ENCODE data around the gene RFX1. TPM values are rescaled to one million over a fixed set of nuclear protein-coding genes. Genes with fewer than 3 reads are reported as not detected.
A peak's percentile ranks its signal among the peaks of the same experiment; 100 is the strongest.
"Not testable (repeated sequence)": the region's sequence is repeated elsewhere in the genome, so short reads cannot be mapped to it uniquely, and the experiment has no call there.

The RFX1 gene
- polyA plus RNA-seq (2012; ENCODE audit: insufficient read depth, insufficient read length) = 7.7 TPM

DNA sequence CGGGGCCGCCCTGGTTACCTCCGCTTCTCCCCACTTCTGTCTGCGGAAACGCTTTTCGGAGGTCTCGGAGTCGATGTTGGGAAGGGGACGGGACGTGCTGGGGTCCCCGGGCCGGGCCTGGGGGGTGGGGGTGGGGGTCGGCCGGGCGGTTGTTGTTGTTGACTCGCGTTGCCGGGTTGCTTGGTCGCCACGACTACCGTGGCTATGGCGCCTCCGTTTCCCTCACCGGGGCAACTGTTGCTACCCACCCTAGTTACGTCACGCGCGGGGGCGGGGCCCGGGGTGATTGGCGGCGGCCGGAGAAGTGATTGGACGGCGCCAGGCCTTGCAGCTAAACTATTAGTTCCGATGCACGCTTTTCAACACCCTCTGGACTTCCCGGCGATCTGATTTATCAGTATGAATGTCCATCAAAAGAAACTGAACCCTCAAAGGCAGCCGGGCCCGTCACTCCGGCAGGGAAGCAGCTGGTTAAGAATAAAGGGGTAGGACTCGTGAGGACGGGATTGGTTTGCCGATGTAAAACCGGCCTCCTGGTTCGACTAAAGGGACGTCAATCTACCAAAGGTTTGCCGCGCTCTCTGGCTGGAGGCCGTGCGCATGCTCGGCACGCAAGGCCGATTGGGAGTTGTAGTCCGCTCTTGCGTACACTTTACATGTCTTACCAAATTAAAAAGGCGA, at the start of gene RFX1:
Gene RFX1 (minus strand): TSS at position 236 of the 681 bp plus-strand sequence. CDS start 12,477 bp downstream, outside the sequence.
- peak; percentile 100 for DNase-seq (ENCODE audit: low read depth, low spot score)
- H3K4me3 ChIP-seq (ENCODE audit: low read length) = peak within 1 kb of the TSS; percentile 77

DNA sequence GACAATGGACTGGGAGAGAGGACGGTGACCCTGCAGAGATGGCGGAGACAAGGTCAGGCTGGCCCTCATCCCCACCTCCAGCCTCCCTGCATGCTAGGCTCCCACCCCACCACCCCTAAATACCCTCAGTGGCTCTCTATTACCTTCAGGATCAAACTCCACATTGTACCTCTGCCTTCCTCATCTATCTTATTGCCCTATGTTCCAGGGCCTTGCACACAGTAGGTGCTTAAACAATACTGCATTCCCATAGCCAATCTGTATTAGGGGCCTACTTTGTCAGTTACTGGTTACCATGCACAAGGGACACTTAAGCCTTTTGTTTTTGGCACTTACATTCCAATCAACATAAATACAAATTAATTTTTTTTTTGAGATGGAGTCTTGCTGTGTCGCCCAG, 49.3 kb upstream of the RFX1 start:
- H3K4me3 ChIP-seq (ENCODE audit: low read length) = no peak overlapping the region
- DNase-seq (ENCODE audit: low read depth, low spot score) = no peak

DNA sequence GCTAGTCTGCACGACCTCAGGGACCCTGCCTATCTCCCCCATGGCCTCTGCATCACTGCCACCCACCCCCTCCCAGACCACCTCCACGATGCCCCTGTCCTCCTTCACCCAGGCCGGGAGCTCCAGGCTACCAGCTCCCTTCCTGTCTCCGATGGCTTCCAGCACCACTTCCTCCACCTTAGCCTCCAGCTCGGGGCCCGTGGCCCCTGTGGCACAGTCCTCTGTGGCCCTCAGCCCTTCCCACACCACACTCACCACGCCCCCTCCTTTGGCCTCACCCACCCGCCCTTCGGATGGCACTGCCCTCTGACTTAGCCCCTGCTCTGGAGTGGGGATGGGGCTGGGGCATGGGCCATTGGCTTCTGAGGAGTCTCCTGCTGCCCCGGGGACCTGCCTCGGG, 48.6 kb upstream of the RFX1 start:
- DNase-seq (ENCODE audit: low read depth, low spot score) = no peak
- no peak overlapping the region for H3K4me3 ChIP-seq (ENCODE audit: low read length)

DNA sequence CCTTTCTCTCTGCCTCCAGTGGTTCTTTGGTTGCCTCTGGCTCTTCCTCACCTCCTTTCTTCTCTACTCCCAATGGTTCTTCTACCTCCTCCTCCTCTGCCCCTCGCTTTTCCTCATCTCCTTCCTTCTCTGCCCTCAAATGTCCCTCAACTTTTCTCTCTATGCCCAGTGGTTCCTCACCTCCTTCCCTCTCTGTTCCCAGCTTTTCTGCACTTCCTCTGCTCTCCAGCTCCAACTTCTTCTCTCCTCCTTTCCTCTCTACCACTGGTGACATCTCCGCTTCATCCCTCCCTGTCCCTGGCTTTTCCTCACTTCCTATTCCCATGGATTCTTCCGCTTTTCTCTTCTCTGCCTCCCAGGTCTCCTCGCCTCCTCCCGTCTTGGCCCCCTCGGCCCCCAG, 48.0 kb upstream of the RFX1 start:
- DNase-seq (ENCODE audit: low read depth, low spot score) = no peak
- H3K4me3 ChIP-seq (ENCODE audit: low read length) = no peak overlapping the region

DNA sequence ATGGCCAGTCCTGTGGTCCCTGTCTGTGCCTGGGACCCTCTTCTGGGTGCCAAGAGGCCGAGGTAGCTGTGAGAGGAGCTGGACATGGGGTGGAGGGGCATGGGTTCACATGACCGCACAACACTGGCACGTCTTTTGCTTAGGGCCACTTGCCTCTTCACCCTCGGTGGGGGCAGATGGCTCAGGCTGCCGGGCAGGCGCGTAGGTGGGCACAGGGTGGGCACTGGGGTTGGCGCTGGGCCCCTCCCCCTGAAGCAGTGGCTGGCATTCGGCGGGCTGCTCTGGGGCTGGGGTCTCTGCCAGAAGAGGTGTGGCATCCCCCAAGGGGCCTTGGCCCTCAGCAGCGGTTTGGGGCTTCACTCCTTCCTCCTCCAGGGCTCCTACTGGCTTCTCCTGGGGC, 47.4 kb upstream of the RFX1 start:
- H3K4me3 ChIP-seq (ENCODE audit: low read length) = no peak overlapping the region
- no peak for DNase-seq (ENCODE audit: low read depth, low spot score)

DNA sequence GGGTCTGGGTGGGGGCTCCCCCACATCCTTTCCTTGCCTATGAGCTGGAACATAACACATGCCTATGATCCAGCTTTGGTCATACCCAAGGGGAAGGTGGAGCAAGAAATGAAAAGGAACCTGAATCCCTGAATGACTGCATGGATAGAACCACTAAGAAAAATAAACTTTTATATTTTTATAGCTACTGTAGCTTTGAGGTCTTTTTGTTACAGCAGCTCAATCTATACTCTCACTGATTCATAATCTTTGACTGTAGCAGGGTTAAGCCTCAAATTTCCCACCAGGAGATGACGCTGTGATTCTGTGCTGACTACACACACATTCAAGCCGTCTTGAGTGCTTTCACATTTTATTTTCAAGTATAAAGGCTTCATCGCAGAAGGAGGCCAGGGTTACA, 46.9 kb upstream of the RFX1 start:
- DNase-seq (ENCODE audit: low read depth, low spot score) = no peak
- H3K4me3 ChIP-seq (ENCODE audit: low read length) = no peak overlapping the region

DNA sequence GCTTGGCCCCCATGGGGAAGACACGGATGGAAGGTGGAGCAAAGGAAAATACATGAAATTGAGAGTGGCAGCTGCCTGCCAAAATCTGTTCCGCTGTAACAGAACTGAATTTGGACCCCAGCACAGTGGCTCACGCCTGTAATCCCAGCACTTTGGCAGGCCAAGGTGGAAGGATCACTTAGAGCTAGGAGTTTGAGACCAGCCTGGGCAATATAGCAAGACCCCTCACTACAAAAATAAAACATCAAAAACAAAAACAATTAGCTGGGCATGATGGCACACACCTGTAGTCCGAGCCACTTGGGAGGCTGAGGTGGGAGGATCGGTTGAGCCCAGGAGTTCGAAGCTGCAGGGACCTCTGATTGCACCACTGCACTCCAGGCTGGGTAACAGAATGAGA, 46.4 kb upstream of the RFX1 start:
- no peak overlapping the region for H3K4me3 ChIP-seq (ENCODE audit: low read length)
- no peak for DNase-seq (ENCODE audit: low read depth, low spot score)

DNA sequence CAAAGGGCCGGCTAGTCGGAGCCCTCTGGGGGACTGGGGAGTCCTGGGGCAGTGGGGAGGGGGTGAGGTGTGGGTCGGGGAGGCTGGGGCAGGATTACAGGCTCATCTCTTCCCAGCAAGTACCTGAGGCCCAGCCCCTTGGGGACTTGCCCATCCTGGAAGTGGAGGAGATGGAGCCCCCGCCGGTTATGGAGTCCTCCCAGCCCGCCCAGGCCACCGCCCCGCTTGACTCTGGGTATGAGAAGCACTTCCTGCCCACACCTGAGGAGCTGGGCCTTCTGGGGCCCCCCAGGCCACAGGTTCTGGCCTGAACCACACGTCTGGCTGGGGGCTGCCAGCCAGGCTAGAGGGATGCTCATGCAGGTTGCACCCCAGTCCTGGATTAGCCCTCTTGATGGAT, 45.9 kb upstream of the RFX1 start:
- DNase-seq (ENCODE audit: low read depth, low spot score) = no peak
- H3K4me3 ChIP-seq (ENCODE audit: low read length) = no peak overlapping the region

DNA sequence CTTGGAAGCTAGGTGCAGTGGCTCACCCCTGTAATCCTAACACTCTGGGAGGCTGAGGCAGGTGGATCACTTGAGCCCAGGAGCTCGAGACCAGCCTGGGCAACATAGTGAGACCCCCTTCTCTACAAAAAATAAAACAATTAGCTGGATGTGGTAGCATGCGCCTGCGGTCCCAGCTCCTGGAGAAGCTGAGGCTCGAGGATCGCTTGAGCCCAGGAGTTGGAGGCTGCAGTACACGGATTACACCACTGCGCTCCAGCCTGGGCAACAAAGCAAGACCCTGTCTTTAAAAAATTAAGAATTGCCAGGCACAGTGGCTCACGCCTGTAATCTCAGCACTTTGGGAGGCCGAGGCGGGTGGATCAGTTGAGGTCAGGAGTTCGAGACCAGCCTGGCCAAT, 44.8 kb upstream of the RFX1 start:
- H3K4me3 ChIP-seq (ENCODE audit: low read length); DNase-seq (ENCODE audit: low read depth, low spot score): not testable (repeated sequence)

DNA sequence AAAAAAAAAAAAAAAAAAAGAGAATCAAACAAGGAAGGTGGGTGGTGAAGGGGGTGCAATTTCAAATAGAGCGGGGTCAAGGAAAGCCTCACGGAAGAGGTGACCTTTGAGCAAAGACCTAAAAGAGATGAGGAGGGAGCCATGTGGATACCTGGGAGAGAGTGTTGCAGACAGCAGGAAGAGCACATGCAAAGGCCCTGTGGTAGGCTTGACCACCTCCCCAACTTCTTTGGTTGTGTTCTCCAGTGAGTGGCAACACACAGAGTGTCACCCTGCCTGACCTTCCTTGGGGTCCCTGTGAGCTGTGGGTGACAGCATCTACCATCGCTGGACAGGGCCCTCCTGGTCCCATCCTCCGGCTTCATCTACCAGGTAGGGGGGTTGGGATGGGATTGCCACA, 44.4 kb upstream of the RFX1 start:
- DNase-seq (ENCODE audit: low read depth, low spot score) = no peak

DNA sequence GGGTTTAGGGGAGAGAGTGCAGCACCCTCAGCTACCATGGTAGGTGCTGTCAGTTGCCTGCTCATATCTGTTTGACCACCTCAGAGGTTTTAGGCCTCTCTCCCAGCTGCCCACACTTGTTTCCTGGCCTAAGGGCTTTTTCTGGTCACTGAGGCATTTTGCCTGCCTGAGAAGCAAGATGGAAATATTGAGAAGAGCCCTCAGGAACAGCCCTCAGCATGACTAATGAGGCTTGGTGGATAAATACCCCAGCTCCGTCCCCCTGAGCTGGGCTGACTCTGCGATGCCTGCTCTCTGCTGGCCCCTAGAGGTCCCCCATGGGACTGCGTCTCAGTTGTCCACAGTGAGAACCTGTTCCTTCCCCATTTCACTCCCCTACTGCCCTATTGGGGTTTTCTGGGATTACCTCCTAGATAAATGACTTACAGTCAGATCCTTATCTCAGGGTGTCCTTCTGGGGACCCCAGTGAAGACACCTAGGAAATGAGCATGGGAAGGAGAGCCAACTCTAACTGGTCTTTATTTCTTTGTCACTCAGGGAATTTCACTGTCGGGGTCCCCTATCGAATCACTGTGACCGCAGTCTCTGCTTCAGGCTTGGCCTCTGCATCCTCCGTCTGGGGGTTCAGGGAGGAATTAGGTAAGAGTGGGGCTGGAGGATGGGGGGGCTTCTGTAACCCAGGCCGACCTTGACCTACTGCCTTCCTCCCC, 42.5 kb upstream of the RFX1 start:
- no peak overlapping the region for H3K4me3 ChIP-seq (ENCODE audit: low read length)
- peak; percentile 35 for DNase-seq (ENCODE audit: low read depth, low spot score)

More for the DNA sequence above, 44.4 kb upstream of the RFX1 start:
- no peak overlapping the region for H3K4me3 ChIP-seq (ENCODE audit: low read length)

DNA sequence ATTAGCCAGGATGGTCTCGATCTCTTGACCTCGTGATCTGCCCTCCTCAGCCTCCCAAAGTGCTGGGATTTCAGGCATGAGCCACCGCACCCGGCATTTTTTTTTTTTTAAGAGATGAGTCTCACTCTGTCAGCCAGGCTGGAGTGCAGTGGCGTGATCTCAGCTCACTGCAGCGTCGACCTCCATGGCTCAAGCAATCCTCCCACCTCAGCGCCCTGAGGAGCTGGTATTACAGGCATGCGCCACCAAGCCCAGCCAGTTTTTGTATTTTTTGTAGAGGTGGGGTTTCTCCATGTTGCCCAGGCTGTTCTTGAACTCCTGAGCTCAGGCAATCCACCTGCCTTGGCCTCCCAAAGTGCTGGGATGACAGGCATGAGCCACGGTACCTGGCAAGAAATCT, 41.7 kb upstream of the RFX1 start:
- H3K4me3 ChIP-seq (ENCODE audit: low read length); DNase-seq (ENCODE audit: low read depth, low spot score): not testable (repeated sequence)

DNA sequence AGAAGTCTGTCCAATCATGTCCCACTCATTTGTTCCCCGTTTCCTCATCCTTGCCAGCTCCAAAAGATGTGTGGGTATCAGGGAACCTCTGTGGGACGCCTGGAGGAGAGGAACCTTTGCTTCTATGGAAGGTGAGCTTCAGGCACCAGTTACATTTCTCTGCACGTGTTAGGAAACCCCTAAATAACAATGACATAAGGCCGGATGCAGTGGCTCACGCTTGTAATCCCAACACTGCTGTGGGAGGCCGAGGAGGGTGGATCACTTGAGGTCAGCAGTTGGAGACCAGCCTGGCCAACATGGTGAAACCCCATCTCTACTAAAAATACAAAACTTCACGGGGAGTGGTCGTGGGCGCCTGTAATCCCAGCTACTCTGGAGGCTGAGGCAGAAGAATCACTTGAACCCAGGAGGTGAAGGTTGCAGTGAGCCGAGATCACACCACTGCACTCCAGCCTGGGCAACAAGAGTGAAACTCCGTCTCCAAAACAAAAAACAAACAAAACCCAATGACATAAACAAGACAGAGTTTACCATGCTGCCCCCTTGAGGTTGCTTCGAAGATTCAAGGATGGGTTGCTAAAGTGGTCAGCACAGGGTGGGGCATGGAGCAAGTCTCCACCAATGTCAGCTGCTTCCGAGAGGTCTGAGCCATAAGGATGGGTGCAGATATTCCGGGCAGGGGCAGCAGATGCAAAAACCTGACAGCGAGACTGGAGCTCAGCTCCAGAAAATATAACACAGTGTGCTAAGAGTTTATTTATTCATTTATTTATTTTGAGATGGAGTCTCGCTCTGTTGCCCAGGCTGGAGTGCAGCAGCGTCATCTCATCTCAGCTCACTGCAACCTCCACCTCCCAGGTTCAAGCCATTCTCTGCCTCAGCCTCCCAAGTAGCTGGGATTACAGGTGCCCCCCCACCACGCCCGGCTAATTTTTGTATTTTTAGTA, 36.8 kb upstream of the RFX1 start:
- peak; percentile 41 for DNase-seq (ENCODE audit: low read depth, low spot score)

DNA sequence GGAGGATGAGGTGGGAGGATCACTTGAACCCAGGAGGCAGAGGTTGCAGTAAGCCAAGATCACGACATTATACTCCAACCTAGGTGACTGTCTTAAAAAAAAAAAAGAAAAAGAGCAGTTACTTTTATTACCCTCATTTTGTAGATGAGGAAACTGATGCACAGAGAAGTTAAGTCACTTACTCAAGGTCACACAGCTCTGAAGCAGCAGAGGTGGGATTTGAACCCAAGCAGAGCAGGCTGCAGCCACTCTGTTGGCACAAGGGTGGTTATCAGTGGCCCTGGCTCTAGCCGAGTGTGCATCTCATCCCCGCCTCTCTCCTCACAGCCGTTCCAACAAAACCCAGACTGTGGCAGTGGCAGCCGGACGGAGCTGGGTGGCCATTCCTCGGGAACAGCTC, 33.1 kb upstream of the RFX1 start:
- no peak overlapping the region for H3K4me3 ChIP-seq (ENCODE audit: low read length)
- no peak for DNase-seq (ENCODE audit: low read depth, low spot score)

More for the DNA sequence above, 36.8 kb upstream of the RFX1 start:
- H3K4me3 ChIP-seq (ENCODE audit: low read length) = not testable (repeated sequence)

DNA sequence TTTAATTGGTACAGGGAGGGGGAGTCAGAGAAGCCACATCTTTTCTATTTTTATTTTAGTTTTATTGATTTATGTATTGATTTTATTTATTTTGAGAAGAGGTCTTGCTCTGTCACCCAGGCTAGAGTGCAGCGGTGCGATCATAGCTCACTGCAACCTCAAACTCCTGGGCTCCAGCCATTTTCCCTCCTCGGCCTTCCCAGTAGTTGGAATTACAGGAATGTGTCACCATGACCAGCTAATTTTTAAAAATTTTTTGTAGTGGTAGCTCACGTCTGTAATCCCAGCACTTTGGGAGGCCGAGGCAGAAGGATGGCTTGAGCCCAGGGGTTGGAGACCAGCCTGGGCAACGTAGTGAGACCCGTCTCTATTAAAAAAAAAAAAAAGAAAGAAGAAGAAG, 29.6 kb upstream of the RFX1 start:
- H3K4me3 ChIP-seq (ENCODE audit: low read length) = no peak overlapping the region
- DNase-seq (ENCODE audit: low read depth, low spot score) = no peak

DNA sequence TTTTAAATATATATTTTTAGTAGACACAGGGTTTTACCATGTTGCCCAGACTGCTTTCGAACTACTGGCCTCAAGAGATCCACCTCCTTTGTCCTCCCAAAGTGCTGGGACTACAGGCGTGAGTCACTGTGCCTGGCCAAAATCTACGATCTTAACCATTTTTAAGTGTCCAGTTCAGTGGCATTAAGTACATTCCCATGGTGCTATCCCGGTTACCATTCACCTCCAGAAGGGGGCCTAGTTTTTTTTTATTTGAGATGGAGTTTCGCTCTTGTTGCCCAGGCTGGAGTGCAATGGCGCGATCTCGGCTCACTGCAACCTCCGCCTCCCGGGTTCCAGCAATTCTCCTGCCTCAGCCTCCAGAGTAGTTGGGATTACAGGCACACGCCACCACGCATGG, 29.0 kb upstream of the RFX1 start:
- not testable (repeated sequence) for H3K4me3 ChIP-seq (ENCODE audit: low read length); DNase-seq (ENCODE audit: low read depth, low spot score)

DNA sequence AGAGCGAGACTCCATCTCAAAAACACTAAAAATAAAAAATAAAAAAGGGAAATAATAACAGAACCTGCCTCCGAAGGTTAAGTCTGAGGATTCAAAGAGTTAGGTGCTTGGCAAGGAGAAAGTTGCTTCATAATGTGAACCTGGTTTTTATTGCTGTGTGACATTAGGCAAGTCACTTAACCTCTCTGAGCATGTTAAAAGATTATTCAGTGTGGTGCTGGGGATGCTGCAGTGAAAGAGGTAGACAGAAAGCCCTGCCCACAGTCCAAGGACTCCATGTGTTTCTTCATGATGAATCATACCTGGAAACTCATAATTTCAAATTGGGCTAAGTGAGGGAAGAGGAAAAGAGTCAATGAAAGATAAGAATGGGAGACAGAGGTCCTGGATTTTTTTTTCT, 27.8 kb upstream of the RFX1 start:
- no peak overlapping the region for H3K4me3 ChIP-seq (ENCODE audit: low read length)
- no peak for DNase-seq (ENCODE audit: low read depth, low spot score)

DNA sequence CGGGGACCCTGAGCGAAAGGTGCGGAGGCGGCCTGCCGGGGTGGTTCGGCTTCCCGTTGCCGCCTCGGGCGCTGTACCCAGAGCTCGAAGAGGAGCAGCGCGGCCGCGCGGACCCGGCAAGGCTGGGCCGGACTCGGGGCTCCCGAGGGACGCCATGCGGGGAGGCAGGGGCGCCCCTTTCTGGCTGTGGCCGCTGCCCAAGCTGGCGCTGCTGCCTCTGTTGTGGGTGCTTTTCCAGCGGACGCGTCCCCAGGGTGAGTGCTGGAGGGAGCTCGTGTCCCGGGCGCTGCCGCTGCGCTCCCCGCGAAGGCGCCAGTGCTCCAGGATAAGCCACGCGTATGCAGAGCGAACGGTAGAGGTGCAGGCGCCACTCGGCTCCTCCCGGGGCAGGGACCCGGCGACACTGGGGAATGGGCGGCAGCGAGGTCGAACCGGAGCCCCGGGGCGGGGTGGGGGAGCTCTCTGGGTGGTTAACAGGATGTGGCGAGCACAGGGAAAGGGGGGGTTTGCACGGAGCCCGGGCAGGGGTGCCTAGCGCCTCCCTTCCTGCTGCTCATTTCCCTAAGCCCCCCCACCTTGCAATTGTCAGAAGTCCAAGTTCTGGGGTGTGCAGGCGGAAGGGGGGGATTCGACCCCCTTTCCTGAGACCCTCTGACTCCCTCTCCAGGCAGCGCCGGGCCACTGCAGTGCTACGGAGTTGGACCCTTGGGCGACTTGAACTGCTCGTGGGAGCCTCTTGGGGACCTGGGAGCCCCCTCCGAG, 25.8 kb upstream of the RFX1 start, which contains the start of gene IL27RA:
Gene IL27RA (plus strand): TSS at position 44 of the 762 bp plus-strand sequence. CDS start 111 bp downstream, at position 155.
- peak; percentile 80 for DNase-seq (ENCODE audit: low read depth, low spot score)
- peak within 1 kb of the TSS; percentile 72 for H3K4me3 ChIP-seq (ENCODE audit: low read length)

Measured in Jurkat, Clone E6-1 (cell line).